Measurements from ENCODE around the gene LACTB. TPM values are rescaled to one million over a fixed set of nuclear protein-coding genes. Genes with fewer than 3 reads are reported as not detected.

The LACTB gene
- total RNA-seq, 4 donors from 2014 or later: 13.6 to 25.0 (median 19.4) TPM

DNA sequence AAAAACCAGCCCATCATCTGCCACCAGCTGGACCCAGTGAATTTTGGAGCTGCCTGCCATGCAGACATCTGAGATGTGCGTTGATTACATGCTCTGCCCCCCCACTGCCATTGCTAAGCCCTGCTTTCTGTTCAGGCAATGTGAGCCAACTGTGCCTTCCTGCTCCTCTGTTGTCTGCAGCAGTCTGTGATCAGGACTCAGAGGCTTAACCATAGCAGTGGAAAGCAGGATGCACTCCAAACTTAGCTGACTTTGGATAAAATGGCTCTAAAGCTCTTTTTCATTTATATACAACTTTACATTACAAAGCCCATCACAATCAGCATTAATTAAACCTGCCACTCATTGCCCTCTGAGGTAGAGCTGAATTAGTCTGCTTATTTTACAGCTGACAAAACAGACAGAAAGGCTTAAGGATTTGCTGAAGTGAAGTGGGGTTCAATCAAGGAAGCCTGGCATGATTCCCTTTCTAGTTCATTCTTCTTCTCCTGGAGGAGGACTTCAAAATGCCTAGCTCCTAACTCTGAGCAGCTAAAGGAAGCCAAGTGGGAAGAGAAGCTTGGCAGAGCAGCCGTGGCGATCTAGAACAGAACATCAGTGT is 51.3 kb downstream of the LACTB start:
- TF ChIP-seq CTCF (IDR thresholded peaks at IDR 0.05) (no peak), POLR2A (IDR thresholded peaks at IDR 0.05) (no peak)
- WGBS, 2 donors: 80 to 84% methylated on average over 3 of the region's 3 CpGs
- intact Hi-C loops (cut with DNase I; ENCODE audit: low total_unique reads): no loop called here
- no peak overlapping the region for H3K4me3 ChIP-seq (ENCODE audit: low read depth, poor library complexity, severe bottlenecking)
- no peak for DNase-seq (ENCODE audit: low spot score in 2 of 2)

GRCh38 chr15:63176302-63176701 is 54.6 kb downstream of the LACTB start:
- intact Hi-C loops (cut with DNase I; ENCODE audit: low total_unique reads): no loop called here
- no peak overlapping the region for H3K4me3 ChIP-seq (ENCODE audit: low read depth, poor library complexity, severe bottlenecking)
- 86 to 90% methylated on average over 3 of the region's 3 CpGs for WGBS, 2 donors
- TF ChIP-seq POLR2A (IDR thresholded peaks at IDR 0.05) (no peak), CTCF (IDR thresholded peaks at IDR 0.05) (no peak)
- no peak for DNase-seq (ENCODE audit: low spot score in 2 of 2)

DNA sequence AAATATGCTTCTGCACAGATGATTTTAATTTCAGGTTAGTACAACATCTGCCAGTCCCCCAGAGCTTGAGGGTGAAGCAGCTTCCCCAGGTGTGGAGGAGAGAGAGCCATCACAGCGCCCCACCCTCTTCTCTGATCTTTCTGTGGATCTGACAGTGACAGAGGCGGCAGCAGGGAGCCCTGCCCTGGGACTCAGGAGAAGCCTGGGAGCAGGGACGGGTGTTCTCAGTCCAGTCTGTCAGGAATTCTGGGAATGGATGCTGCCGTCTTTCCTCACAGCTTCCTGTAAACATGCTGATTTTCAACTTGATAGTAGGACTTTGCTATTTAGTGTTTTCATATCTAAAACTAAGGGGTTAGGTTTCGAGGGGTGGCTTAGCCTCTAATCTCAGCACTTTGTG is 56.4 kb downstream of the LACTB start:
- DNase-seq (ENCODE audit: low spot score in 2 of 2): no peak
- no peak for TF ChIP-seq POLR2A (IDR thresholded peaks at IDR 0.05)
- TF ChIP-seq CTCF (IDR thresholded peaks at IDR 0.05): no peak
- intact Hi-C loops (cut with DNase I; ENCODE audit: low total_unique reads): no loop called here
- H3K4me3 ChIP-seq (ENCODE audit: low read depth, poor library complexity, severe bottlenecking): no peak overlapping the region
- WGBS, 2 donors: 40 to 45% methylated on average over 5 of the region's 5 CpGs

DNA sequence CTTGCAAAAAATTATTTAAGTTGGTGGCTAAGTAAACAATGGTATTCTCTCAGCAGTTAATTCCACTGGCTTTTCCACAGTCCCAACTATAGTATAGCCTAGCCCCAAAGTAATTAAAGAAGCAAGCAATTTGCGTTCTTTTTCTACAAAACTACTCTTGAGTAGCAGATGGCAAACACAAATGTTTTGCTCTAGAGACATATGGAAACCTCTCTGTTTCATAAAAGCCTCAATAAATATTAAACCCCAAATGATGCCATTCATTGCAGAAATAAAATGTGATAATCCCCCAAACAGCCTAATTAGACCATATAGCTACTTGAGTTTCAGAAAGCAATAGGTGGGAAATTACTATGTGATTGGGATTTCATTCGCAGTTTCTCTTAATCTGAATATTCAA is 59.1 kb downstream of the LACTB start:
- no peak overlapping the region for H3K4me3 ChIP-seq (ENCODE audit: low read depth, poor library complexity, severe bottlenecking)
- 92 to 97% methylated on average over 2 of the region's 2 CpGs for WGBS, 2 donors
- TF ChIP-seq CTCF (IDR thresholded peaks at IDR 0.05) (no peak), POLR2A (IDR thresholded peaks at IDR 0.05) (no peak)
- DNase-seq (ENCODE audit: low spot score in 2 of 2): no peak
- intact Hi-C loops (cut with DNase I; ENCODE audit: low total_unique reads): no loop called here

GRCh38 chr15:63181648-63182047 is 60.0 kb downstream of the LACTB start:
- 81 to 88% methylated on average over 2 of the region's 2 CpGs for WGBS, 2 donors
- H3K4me3 ChIP-seq (ENCODE audit: low read depth, poor library complexity, severe bottlenecking): no peak overlapping the region
- no peak for TF ChIP-seq CTCF (IDR thresholded peaks at IDR 0.05)
- TF ChIP-seq POLR2A (IDR thresholded peaks at IDR 0.05): no peak
- no peak for DNase-seq (ENCODE audit: low spot score in 2 of 2)
- intact Hi-C loops (cut with DNase I; ENCODE audit: low total_unique reads): no loop called here

- TF ChIP-seq POLR2A (IDR thresholded peaks at IDR 0.05): no peak
- TF ChIP-seq CTCF (IDR thresholded peaks at IDR 0.05): no peak
- intact Hi-C loops (cut with DNase I; ENCODE audit: low total_unique reads): no loop called here
- H3K4me3 ChIP-seq (ENCODE audit: low read depth, poor library complexity, severe bottlenecking): no peak overlapping the region
- whole genome bisulfite sequencing, 2 donors: 66 to 67% methylated on average over 2 of the region's 2 CpGs
- no peak for DNase-seq (ENCODE audit: low spot score in 2 of 2)
These were observed 63.5 kb downstream of the LACTB start for GRCh38 chr15:63185206-63185605.
